GM12878 (cell line): ENCODE results near the gene IER3. TPM values are rescaled to one million over a fixed set of nuclear protein-coding genes. Genes with fewer than 3 reads are reported as not detected.

Experiments
- ATAC-seq: fragments of 200-7000 bp; cut with Tn5 transposase; 3 replicates; pipeline ENCODE4 v1.9.1; 2020; ENCODE audit warnings: mild to moderate bottlenecking, moderate library complexity
- BruUV-seq: library from RNA; stranded (reverse); fragments of 400-500 nt; replicated peaks from 2 replicates; lab custom pipeline; 2021; lab: Mats Ljungman, UMichigan
- CTCF ChIA-PET: fragments of 300-600 bp; sonication (Branson Sonifier 250); formaldehyde crosslinking; extraction: SDS; loops from one replicate; lab custom pipeline; 2021; ENCODE audit warnings: inconsistent platforms; lab: Yijun Ruan, JAX
- POLR2A ChIA-PET: fragments of 350-600 bp; formaldehyde crosslinking; extraction: SDS; loops from one replicate; lab custom pipeline; 2021; ENCODE audit warnings: inconsistent platforms; lab: Charles Lee
- RAD21 ChIA-PET: fragments of 300-600 bp; sonication (Branson Sonifier 250); formaldehyde crosslinking; loops from one replicate; lab custom pipeline; 2023; ENCODE audit warnings: antibody characterized with exemption; ENCODE audit not compliant: unreplicated experiment; lab: Charles Lee
- SMC1A ChIA-PET: fragments of 300-600 bp; sonication (Branson Sonifier 250); formaldehyde crosslinking; loops from one replicate; lab custom pipeline; 2023; ENCODE audit not compliant: unreplicated experiment, uncharacterized antibody; lab: Charles Lee
- DNase-seq: peaks from one replicate; pipeline ENCODE4 v3.0.0-alpha.2; 2011; ENCODE audit warnings: low read depth, low spot score
- FAIRE-seq: peaks from 3 replicates; lab custom pipeline; 2011; peaks lifted over from hg19 to GRCh38; lab: Jason Lieb, UNC
- H2AFZ ChIP-seq: 2 replicates; pipeline ENCODE4 v1.6.0; 2011; ENCODE audit warnings: low read depth, low read length, control low read depth; ENCODE audit not compliant: control insufficient read depth
- H3K27ac ChIP-seq: 2 replicates; pipeline ENCODE4 v1.5.1; 2011; ENCODE audit warnings: control low read depth; ENCODE audit not compliant: control insufficient read depth, insufficient read depth
- H3K27me3 ChIP-seq, 2 experiments: replicated peaks in 1 of 2; 2 replicates each; pipeline versions ENCODE4 v1.6.0 to v1.6.1; 2011; ENCODE audit warnings: low read length in 1 of 2; ENCODE audit not compliant: control insufficient read depth in 2 of 2, insufficient read depth in 2 of 2
- H3K36me3 ChIP-seq, 2 experiments: 2 replicates each; pipeline ENCODE4 v1.5.1; 2011; ENCODE audit warnings: low read length in 1 of 2; ENCODE audit not compliant: control insufficient read depth in 2 of 2, insufficient read depth in 2 of 2
- H3K4me1 ChIP-seq: 2 replicates; pipeline ENCODE4 v1.6.1; 2011; ENCODE audit warnings: mild to moderate bottlenecking, low read length, moderate library complexity, mixed read lengths; ENCODE audit not compliant: control insufficient read depth, insufficient read depth
- H3K4me2 ChIP-seq: 2 replicates; pipeline ENCODE4 v1.6.0; 2011; ENCODE audit warnings: control low read depth; ENCODE audit not compliant: control insufficient read depth, insufficient read depth
- H3K4me3 ChIP-seq: fragments of 200-600 bp; sonication (generic); 2 replicates; pipeline ENCODE4 v1.5.1; 2016
- H3K79me2 ChIP-seq: 2 replicates; pipeline ENCODE4 v1.6.0; 2011; ENCODE audit warnings: low read length; ENCODE audit not compliant: control insufficient read depth, insufficient read depth
- H3K9ac ChIP-seq: 2 replicates; pipeline ENCODE4 v1.8.0; 2011; ENCODE audit warnings: low read length, control low read depth, mixed read lengths; ENCODE audit not compliant: control insufficient read depth, insufficient read depth
- H3K9me3 ChIP-seq: replicated peaks from 3 replicates; pipeline ENCODE4 v1.5.1; 2011; ENCODE audit warnings: mild to moderate bottlenecking, low read length; ENCODE audit not compliant: control insufficient read depth, insufficient read depth
- H4K20me1 ChIP-seq: 2 replicates; pipeline ENCODE4 v1.6.0; 2011; ENCODE audit not compliant: control insufficient read depth, insufficient read depth
- IKZF2 ChIP-seq, 2 experiments: fragments of 450-650 bp; IDR thresholded peaks; 2 replicates each; pipeline ENCODE4 v1.6.1; 2017; ENCODE audit warnings: mild to moderate bottlenecking in 2 of 2, moderate library complexity in 2 of 2
- LARP7 ChIP-seq: fragments of 450-650 bp; IDR thresholded peaks from 2 replicates; pipeline ENCODE4 v1.6.1; 2017; ENCODE audit warnings: mild to moderate bottlenecking
- POU2F2 ChIP-seq: IDR thresholded peaks from 3 replicates; pipeline ENCODE4 v1.6.1; 2011; ENCODE audit warnings: low read depth, mild to moderate bottlenecking, low read length, borderline replicate concordance
- SIN3A ChIP-seq: IDR thresholded peaks from 2 replicates; pipeline ENCODE4 v1.6.1; 2012; ENCODE audit warnings: low read depth, low read length, improper control_type of control experiment
- STAT1 ChIP-seq: fragments of 450-650 bp; conservative IDR thresholded peaks from 2 replicates; pipeline ENCODE4 v1.6.1; 2014; ENCODE audit warnings: antibody characterized with exemption, mild to moderate bottlenecking
- ZNF274 ChIP-seq: IDR thresholded peaks from one replicate; pipeline ENCODE4 v1.8.0; 2011; ENCODE audit not compliant: insufficient read length, insufficient read depth
- WGBS: methylation state at CpG from one replicate; pipeline ENCODE4 v1.1.6; 2016; ENCODE audit warnings: low lambda C conversion rate; ENCODE audit not compliant: insufficient replicate concordance, insufficient coverage; ENCODE audit errors: missing lambda C conversion rate; 5-methylcytosine and 5-hydroxymethylcytosine counted together
- in situ Hi-C: fragments of 300-500 bp; cut with MboI; formaldehyde crosslinking; loops from 9 replicates; pipeline ENCODE4 v1.14.3; 2018; ENCODE audit warnings: mixed read lengths
- intact Hi-C: fragments of 100-400 bp; cut with micrococcal nuclease; formaldehyde crosslinking; loops from one replicate; pipeline ENCODE4 v1.14.2; 2022; ENCODE audit not compliant: unreplicated experiment
- polyA plus RNA-seq, 11 experiments: library from polyadenylated mRNA; depleted of rRNA in 4 of 11; unstranded in 6 of 11; stranded (reverse) in 5 of 11; fragments of >200 nt; fragmentation: Nextera tagmentation in 4 of 11; fragmentation: Illumina TruSeq in 1 of 11; extraction: Ambion mirVana in 4 of 11; extraction: Trizol in 1 of 11; gene quantifications; 1 replicate in 1 of 11; 2 replicates in 10 of 11; pipeline versions ENCODE4 v1.2.1 to v1.2.3, GENCODE V29; 2011 to 2016; ENCODE audit warnings: inconsistent platforms in 2 of 11, missing spikeins in 2 of 11, low read depth in 1 of 11
- total RNA-seq, 4 experiments: library from RNA; depleted of rRNA in 3 of 4; stranded (reverse); fragments of >200 nt in 3 of 4; fragmentation: Illumina TruSeq in 1 of 4; extraction: Trizol in 1 of 4; gene quantifications; 2 replicates each; pipeline versions ENCODE4 v1.2.1 to v1.2.3, GENCODE V29; 2013 to 2021
- TF ChIP-seq, protein P1 (sequence below): IDR thresholded peaks from 2 replicates; pipeline ENCODE4 v1.6.1; 2012; ENCODE audit warnings: low read depth, low read length, improper control_type of control experiment
- TF ChIP-seq, protein P2 (sequence below): fragments of 450-650 bp; IDR thresholded peaks from 2 replicates; pipeline ENCODE4 v1.6.1; 2016; ENCODE audit warnings: mild to moderate bottlenecking
- TF ChIP-seq, protein P3 (sequence below): IDR thresholded peaks from 2 replicates; pipeline ENCODE4 v1.6.1; 2011; ENCODE audit warnings: low read depth, mild to moderate bottlenecking, low read length, moderate library complexity, borderline replicate concordance; ENCODE audit errors: extremely low read depth

The IER3 gene
- total and polyA plus RNA-seq, 10 of the 15 experiments (the other 5 are each of a cell fraction or from before 2014, with no cell fraction given) = 1.9 to 100 (median 32.3) TPM

DNA sequence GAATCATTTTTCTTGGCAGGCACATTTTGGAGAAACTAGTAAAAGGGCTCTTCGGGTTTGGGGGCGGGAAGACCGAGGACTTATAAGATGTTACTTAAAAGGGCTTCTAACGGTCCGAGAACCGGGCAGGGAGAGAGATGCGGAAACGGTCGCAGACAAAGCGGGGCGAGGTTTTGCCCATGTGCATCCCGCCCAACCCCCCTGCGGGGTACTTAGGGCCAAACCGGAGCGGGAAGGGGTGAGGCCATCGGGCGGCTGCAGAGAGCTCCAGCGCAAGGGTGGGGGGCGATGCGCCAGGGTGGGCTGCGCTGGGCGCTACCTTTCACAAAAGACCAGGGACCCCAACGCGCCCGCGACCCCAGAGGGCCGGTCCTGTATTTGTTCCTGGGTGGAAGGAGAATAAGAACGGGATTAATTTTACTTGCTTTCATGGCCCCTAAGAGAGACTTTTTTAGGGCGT lies 23.6 kb downstream of the IER3 start:
- DNase-seq = no peak
- Histone ChIP-seq H3K9ac (peak overlapping the region; percentile 86), H3K9me3 (no peaks in the 10 kb centered on the region), H3K27me3 (no peaks in the 10 kb centered on the region), H3K4me2 (0 out of 2 replicates have a peak overlapping the region, but pooled peaks have one; percentile 22), H3K79me2 (peaks cover 87% of the 10 kb centered on the region), H3K4me1 (peaks cover 18% of the 10 kb centered on the region), H4K20me1 (peaks cover 8% of the 10 kb centered on the region), H2AFZ (0 out of 2 replicates have a peak overlapping the region, but pooled peaks have one; percentile 15), H3K36me3 (peaks cover 17 to 21% of the 10 kb centered on the region in 2 experiments), H3K27ac (peak overlapping the region; percentile 96), H3K4me3 (peak overlapping the region; percentile 90)
- TF ChIP-seq, protein P1, sequence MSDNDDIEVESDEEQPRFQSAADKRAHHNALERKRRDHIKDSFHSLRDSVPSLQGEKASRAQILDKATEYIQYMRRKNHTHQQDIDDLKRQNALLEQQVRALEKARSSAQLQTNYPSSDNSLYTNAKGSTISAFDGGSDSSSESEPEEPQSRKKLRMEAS = 0 out of 2 replicates have a peak, but pooled peaks have one; percentile 2
- TF ChIP-seq POU2F2 (0 out of 3 replicates have a peak, but pooled peaks have one; percentile 24), LARP7 (0 out of 2 replicates have a peak, but pooled peaks have one; percentile 4), SIN3A (peak; percentile 4; the same call in 1 of the 2 replicates), IKZF2 (IDR thresholded peaks at IDR 0.05) (0 out of 4 replicates have a peak, but pooled peaks of 1 of the 2 experiments have one; percentile 6), STAT1 (no peak), ZNF274 (no peak)
- TF ChIP-seq, protein P2, sequence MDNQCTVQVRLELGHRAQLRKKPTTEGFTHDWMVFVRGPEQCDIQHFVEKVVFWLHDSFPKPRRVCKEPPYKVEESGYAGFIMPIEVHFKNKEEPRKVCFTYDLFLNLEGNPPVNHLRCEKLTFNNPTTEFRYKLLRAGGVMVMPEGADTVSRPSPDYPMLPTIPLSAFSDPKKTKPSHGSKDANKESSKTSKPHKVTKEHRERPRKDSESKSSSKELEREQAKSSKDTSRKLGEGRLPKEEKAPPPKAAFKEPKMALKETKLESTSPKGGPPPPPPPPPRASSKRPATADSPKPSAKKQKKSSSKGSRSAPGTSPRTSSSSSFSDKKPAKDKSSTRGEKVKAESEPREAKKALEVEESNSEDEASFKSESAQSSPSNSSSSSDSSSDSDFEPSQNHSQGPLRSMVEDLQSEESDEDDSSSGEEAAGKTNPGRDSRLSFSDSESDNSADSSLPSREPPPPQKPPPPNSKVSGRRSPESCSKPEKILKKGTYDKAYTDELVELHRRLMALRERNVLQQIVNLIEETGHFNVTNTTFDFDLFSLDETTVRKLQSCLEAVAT = peak; percentile 70
- TF ChIP-seq, protein P3, sequence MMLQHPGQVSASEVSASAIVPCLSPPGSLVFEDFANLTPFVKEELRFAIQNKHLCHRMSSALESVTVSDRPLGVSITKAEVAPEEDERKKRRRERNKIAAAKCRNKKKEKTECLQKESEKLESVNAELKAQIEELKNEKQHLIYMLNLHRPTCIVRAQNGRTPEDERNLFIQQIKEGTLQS = no peak
- FAIRE-seq = no peak
- under 1% methylated on average over 28 of the region's 29 CpGs for WGBS
- in situ Hi-C loops = no loop called here
- POLR2A ChIA-PET = interaction anchor here (0.6 to 11.6 kb wide), 7 partner anchors 8 to 106 kb away, joined by 3 to 200 read pairs (median 8); partner anchors contain the start of gene NRM
- intact Hi-C loops = no loop called here
- BruUV-seq = no TSS peak
- RAD21 ChIA-PET = interaction anchor here (0.8 to 11.2 kb wide), 6 partner anchors 11 to 193 kb away, joined by 3 to 209 read pairs (median 22); partner anchors contain the start of genes DHX16 and NRM
- SMC1A ChIA-PET = interaction anchor here (1.0 to 17.7 kb wide), 5 partner anchors 11 to 108 kb away, joined by 3 to 265 read pairs (median 24); no protein-coding TSS in a partner anchor
- ATAC-seq = peak; percentile 18
- CTCF ChIA-PET = interaction anchor here (1.1 to 22.7 kb wide), 13 partner anchors 9 to 178 kb away, joined by 3 to 487 read pairs (median 7); partner anchors contain the start of genes DDR1, DHX16 and NRM
